SK-N-SH treated with all-trans-retinoic acid at 6 μM for 48 hours (cell line): ENCODE measurements around the gene TMEM203.

Experiments used
- ATAC-seq: fragments of 200-7000 bp; cut with Tn5 transposase; 3 replicates; pipeline ENCODE4 v1.9.1; 2020; ENCODE audit warnings: mild to moderate bottlenecking, moderate library complexity
- ARNTL ChIP-seq: fragments of 450-650 bp; formaldehyde crosslinking; IDR thresholded peaks from 2 replicates; pipeline ENCODE4 v1.5.0; 2020; ENCODE audit warnings: low read depth, mild to moderate bottlenecking, moderate library complexity, borderline replicate concordance
- BACH2 ChIP-seq: fragments of 250-450 bp; sonication (Bioruptor Pico); IDR thresholded peaks from 2 replicates; pipeline ENCODE4 v1.9.0; 2021; ENCODE audit warnings: mild to moderate bottlenecking, borderline replicate concordance
- CSDC2 ChIP-seq: fragments of 250-450 bp; sonication (Bioruptor Pico); IDR thresholded peaks from 2 replicates; pipeline ENCODE4 v1.5.0; 2020; ENCODE audit warnings: mild to moderate bottlenecking, moderate library complexity
- ESRRG ChIP-seq: fragments of 250-450 bp; sonication (Bioruptor Pico); IDR thresholded peaks from 2 replicates; pipeline ENCODE4 v1.6.1; 2021; ENCODE audit warnings: mild to moderate bottlenecking
- GLIS3 ChIP-seq: fragments of 250-450 bp; sonication (Bioruptor Pico); IDR thresholded peaks from 2 replicates; pipeline ENCODE4 v1.5.0; 2020; ENCODE audit warnings: mild to moderate bottlenecking, moderate library complexity
- ISL1 ChIP-seq: fragments of 250-450 bp; sonication (Bioruptor Pico); IDR thresholded peaks from 2 replicates; pipeline ENCODE4 v2.1.2; 2022; ENCODE audit warnings: mild to moderate bottlenecking, moderate library complexity
- OSR1 ChIP-seq: fragments of 250-450 bp; sonication (Bioruptor Pico); IDR thresholded peaks from 2 replicates; pipeline ENCODE4 v1.8.0; 2022; ENCODE audit warnings: moderate library complexity, mild to moderate bottlenecking, inconsistent platforms
- PPARA ChIP-seq: fragments of 250-450 bp; sonication (Bioruptor Pico); IDR thresholded peaks from 2 replicates; pipeline ENCODE4 v1.5.0; 2020; ENCODE audit warnings: mild to moderate bottlenecking, borderline replicate concordance
- RARB ChIP-seq: fragments of 250-450 bp; sonication (Bioruptor Pico); IDR thresholded peaks from 2 replicates; pipeline ENCODE4 v1.8.0; 2021; ENCODE audit warnings: mild to moderate bottlenecking, moderate library complexity
- SNAI2 ChIP-seq: fragments of 250-450 bp; sonication (Bioruptor Pico); IDR thresholded peaks from 2 replicates; pipeline ENCODE4 v1.5.0; 2020; ENCODE audit warnings: mild to moderate bottlenecking, moderate library complexity
- TCF4 ChIP-seq: fragments of 250-450 bp; sonication (Bioruptor Pico); IDR thresholded peaks from 2 replicates; pipeline ENCODE4 v1.8.0; 2021; ENCODE audit warnings: mild to moderate bottlenecking, moderate library complexity, borderline replicate concordance
- TOX ChIP-seq: fragments of 250-450 bp; sonication (Bioruptor Pico); IDR thresholded peaks from 2 replicates; pipeline ENCODE4 v1.8.0; 2021; ENCODE audit warnings: mild to moderate bottlenecking, moderate library complexity, borderline replicate concordance
- ZC3H10 ChIP-seq: fragments of 250-450 bp; sonication (Bioruptor Pico); IDR thresholded peaks from 2 replicates; pipeline ENCODE4 v1.5.1; 2021; ENCODE audit warnings: mild to moderate bottlenecking, moderate library complexity
- ZFP3 ChIP-seq: fragments of 250-450 bp; sonication (Bioruptor Pico); IDR thresholded peaks from 2 replicates; pipeline ENCODE4 v1.5.0; 2020; ENCODE audit warnings: mild to moderate bottlenecking, moderate library complexity
- ZFP30 ChIP-seq: fragments of 450-650 bp; formaldehyde crosslinking; IDR thresholded peaks from 2 replicates; pipeline ENCODE4 v1.5.0; 2022; ENCODE audit warnings: mild to moderate bottlenecking, moderate library complexity
- ZNF565 ChIP-seq: fragments of 450-650 bp; formaldehyde crosslinking; conservative IDR thresholded peaks from 2 replicates; pipeline ENCODE4 v1.5.0; 2020; ENCODE audit warnings: low read depth, mild to moderate bottlenecking, moderate library complexity
- ZNF70 ChIP-seq: fragments of 450-650 bp; formaldehyde crosslinking; IDR thresholded peaks from 2 replicates; pipeline ENCODE4 v1.5.0; 2020; ENCODE audit warnings: mild to moderate bottlenecking, moderate library complexity
- TF ChIP-seq, protein P1 (sequence below): fragments of 250-450 bp; sonication (Bioruptor Pico); IDR thresholded peaks from 2 replicates; pipeline ENCODE4 v1.8.0; 2020; ENCODE audit warnings: mild to moderate bottlenecking, moderate library complexity, borderline replicate concordance
- TF ChIP-seq, protein P2 (sequence below): fragments of 250-450 bp; sonication (Bioruptor Pico); IDR thresholded peaks from 2 replicates; pipeline ENCODE4 v1.8.0; 2021; ENCODE audit warnings: low read depth, mild to moderate bottlenecking, moderate library complexity, borderline replicate concordance
- TF ChIP-seq, protein P3 (sequence below): fragments of 250-450 bp; sonication (Bioruptor Pico); IDR thresholded peaks from 2 replicates; pipeline ENCODE4 v1.5.0; 2020; ENCODE audit warnings: mild to moderate bottlenecking, moderate library complexity
- TF ChIP-seq, protein P4 (sequence below): fragments of 250-450 bp; sonication (Bioruptor Pico); IDR thresholded peaks from 2 replicates; pipeline ENCODE4 v1.5.1; 2020; ENCODE audit warnings: low read depth, mild to moderate bottlenecking, moderate library complexity

Gene TMEM203

DNA sequence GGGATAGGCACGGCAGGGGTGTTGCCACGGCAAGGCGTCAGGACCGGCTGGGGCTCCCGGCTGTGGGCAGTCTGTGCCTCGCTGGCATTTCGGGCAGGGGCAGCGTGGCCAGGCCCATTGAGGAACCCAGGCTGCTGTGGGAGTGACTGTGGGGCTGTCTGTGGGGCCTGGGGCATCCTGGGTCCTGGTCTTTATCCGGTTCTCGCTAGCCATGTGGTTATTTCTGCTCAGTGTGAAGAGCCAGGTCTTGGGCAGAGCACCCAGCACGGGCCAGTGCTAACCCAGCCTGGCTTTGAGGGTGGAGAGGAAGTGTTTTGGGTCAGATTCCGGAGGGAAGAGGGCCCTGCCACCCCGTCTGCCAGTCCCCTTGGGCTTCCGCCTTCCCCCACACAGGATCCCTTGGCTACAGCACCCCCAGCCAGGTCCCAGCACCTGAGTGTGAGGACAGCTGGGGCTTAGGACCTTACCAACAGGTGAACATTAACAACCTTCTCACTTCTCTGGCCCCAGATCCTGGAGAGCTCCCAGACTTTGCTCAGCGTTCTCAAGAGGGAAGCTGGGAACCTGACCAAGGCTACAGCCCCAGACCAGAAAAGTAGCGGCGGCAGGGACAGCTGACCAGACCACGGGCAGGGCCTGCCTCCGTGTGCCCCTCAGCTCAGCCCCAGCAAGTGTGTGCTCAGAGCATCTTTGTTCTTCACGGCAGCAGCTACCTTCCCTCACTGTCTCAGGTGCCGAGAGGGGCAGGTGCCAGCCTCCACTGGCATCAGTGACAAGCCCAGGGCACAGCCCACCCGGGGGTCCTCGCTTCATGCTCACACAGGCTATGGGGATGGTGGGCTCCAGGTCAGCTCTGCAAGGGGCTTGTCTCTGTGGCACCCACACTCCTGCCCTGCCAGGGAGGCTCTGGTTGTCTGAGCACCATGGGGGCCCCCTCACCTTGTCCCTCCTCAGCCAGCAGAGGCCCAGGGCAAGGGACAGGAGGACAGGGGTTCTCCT lies 15.9 kb downstream of the TMEM203 start:
- no peak; the same call in 2 of the 3 replicates for ATAC-seq
- TF ChIP-seq, protein P1, sequence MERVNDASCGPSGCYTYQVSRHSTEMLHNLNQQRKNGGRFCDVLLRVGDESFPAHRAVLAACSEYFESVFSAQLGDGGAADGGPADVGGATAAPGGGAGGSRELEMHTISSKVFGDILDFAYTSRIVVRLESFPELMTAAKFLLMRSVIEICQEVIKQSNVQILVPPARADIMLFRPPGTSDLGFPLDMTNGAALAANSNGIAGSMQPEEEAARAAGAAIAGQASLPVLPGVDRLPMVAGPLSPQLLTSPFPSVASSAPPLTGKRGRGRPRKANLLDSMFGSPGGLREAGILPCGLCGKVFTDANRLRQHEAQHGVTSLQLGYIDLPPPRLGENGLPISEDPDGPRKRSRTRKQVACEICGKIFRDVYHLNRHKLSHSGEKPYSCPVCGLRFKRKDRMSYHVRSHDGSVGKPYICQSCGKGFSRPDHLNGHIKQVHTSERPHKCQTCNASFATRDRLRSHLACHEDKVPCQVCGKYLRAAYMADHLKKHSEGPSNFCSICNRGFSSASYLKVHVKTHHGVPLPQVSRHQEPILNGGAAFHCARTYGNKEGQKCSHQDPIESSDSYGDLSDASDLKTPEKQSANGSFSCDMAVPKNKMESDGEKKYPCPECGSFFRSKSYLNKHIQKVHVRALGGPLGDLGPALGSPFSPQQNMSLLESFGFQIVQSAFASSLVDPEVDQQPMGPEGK: no peak
- TF ChIP-seq, protein P2, sequence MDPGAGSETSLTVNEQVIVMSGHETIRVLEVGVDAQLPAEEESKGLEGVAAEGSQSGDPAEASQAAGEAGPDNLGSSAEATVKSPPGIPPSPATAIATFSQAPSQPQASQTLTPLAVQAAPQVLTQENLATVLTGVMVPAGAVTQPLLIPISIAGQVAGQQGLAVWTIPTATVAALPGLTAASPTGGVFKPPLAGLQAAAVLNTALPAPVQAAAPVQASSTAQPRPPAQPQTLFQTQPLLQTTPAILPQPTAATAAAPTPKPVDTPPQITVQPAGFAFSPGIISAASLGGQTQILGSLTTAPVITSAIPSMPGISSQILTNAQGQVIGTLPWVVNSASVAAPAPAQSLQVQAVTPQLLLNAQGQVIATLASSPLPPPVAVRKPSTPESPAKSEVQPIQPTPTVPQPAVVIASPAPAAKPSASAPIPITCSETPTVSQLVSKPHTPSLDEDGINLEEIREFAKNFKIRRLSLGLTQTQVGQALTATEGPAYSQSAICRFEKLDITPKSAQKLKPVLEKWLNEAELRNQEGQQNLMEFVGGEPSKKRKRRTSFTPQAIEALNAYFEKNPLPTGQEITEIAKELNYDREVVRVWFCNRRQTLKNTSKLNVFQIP (CRISPR knock-in tag): no peak
- TF ChIP-seq ARNTL (CRISPR knock-in tag): no peak
- TF ChIP-seq ZNF565 (CRISPR knock-in tag): no peak
- no peak for TF ChIP-seq OSR1 (CRISPR knock-in tag)
- TF ChIP-seq CSDC2: no peak
- no peak for TF ChIP-seq RARB (CRISPR knock-in tag)
- no peak for TF ChIP-seq ZFP30 (CRISPR knock-in tag)
- no peak for TF ChIP-seq SNAI2
- TF ChIP-seq GLIS3 (CRISPR knock-in tag): no peak
- no peak for TF ChIP-seq TCF4
- no peak for TF ChIP-seq ZFP3 (CRISPR knock-in tag)
- TF ChIP-seq PPARA (CRISPR knock-in tag): no peak
- no peak for TF ChIP-seq ZC3H10 (CRISPR knock-in tag)

DNA sequence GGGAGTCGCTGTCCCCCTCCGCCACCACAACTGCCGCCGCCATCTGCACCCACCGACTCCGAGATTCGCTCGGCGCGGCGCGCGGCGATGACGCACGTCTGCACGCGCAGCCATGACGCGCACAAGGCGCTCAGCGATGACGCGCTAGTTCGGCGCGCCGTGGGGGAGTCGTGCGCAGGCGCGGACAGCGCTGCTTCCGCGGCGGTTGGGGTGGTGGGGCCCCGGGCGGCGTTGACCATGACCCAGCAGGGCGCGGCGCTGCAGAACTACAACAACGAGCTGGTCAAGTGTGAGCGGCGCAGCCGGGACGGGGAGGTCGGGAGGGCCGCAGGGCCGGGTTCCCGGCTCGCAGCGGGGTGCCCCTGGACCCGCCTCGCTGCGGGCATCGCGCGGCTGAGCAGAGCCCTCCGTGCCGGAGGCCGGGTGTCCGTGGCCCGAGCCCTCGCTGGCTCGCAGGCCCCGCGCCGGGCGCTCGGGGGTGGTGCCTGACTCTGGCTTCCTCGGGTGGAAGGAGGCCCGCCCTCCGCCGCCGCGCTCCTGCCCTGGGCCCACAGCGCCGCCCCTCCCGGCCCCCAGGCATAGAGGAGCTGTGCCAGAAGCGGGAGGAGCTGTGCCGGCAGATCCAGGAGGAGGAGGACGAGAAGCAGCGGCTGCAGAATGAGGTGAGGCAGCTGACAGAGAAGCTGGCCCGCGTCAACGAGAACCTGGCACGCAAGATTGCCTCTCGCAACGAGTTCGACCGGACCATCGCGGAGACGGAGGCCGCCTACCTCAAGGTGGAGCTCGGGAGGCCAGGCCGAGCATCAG lies 16.8 kb downstream of the TMEM203 start, which contains the start of the genes ANAPC2 and SSNA1:
Gene ANAPC2, minus strand, starts transcription at position 71 of the 807 bp plus-strand sequence. Its CDS starts 28 bp downstream, at position 43.
Gene SSNA1, plus strand, starts transcription at position 187 of the 807 bp plus-strand sequence. Its CDS starts 51 bp downstream, at position 238.
- peak; percentile 86 for ATAC-seq
- TF ChIP-seq ZNF565 (CRISPR knock-in tag): no peak
- no peak for TF ChIP-seq PPARA (CRISPR knock-in tag)
- TF ChIP-seq TOX: no peak
- no peak for TF ChIP-seq SNAI2
- TF ChIP-seq TCF4: no peak
- peak; percentile 66 for TF ChIP-seq ZNF70 (CRISPR knock-in tag)
- no peak for TF ChIP-seq ZFP30 (CRISPR knock-in tag)
- TF ChIP-seq, all 23 proteins: peak for 1

DNA sequence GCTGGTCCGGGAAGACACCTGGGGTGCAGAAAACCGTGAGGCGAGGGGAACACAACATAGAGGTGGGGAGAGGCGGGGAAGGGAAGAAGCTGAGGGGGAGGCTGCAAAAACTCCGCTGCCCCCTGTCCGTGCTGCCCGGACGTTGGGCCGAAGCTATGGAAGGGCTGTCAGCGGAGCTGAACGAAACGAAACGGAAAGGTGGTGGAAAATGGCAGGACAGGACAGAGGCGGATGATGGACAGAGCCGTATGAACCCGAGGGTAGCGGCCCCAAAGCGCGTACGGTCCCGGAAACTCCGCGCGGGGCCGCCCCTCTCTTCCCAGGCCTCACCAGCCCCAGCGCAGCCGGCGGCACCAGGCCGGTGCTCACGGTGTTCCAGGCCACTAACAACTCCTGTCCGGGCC lies 17.4 kb downstream of the TMEM203 start:
- TF ChIP-seq TCF4 (no peak), ISL1 (CRISPR knock-in tag) (no peak), BACH2 (no peak), GLIS3 (CRISPR knock-in tag) (no peak)
- TF ChIP-seq, all 23 proteins: peak for 0
- peak; percentile 13 for ATAC-seq

DNA sequence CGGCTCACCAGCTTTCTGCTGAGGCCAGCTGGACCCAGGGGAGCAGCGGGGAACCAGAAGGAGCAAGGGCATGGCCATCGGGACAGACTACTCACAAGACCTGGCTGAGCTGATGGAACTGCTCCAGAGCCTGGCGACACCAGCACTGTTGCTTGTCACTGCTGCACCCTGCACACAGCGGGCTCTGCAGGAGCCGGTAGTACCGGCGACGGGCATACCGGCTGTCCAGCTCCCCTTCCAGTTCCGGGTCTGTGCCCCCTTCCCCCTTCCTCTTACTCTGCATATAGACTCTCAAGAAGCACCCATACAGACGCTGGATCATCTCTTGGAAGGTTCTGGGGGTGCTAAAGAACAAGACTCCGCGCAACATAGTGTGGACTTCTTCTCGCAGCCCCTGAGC lies 18.1 kb downstream of the TMEM203 start:
- no peak for ATAC-seq
- TF ChIP-seq, protein P2 (CRISPR knock-in tag): no peak
- no peak for TF ChIP-seq RARB (CRISPR knock-in tag)
- no peak for TF ChIP-seq ISL1 (CRISPR knock-in tag)
- TF ChIP-seq, protein P3, sequence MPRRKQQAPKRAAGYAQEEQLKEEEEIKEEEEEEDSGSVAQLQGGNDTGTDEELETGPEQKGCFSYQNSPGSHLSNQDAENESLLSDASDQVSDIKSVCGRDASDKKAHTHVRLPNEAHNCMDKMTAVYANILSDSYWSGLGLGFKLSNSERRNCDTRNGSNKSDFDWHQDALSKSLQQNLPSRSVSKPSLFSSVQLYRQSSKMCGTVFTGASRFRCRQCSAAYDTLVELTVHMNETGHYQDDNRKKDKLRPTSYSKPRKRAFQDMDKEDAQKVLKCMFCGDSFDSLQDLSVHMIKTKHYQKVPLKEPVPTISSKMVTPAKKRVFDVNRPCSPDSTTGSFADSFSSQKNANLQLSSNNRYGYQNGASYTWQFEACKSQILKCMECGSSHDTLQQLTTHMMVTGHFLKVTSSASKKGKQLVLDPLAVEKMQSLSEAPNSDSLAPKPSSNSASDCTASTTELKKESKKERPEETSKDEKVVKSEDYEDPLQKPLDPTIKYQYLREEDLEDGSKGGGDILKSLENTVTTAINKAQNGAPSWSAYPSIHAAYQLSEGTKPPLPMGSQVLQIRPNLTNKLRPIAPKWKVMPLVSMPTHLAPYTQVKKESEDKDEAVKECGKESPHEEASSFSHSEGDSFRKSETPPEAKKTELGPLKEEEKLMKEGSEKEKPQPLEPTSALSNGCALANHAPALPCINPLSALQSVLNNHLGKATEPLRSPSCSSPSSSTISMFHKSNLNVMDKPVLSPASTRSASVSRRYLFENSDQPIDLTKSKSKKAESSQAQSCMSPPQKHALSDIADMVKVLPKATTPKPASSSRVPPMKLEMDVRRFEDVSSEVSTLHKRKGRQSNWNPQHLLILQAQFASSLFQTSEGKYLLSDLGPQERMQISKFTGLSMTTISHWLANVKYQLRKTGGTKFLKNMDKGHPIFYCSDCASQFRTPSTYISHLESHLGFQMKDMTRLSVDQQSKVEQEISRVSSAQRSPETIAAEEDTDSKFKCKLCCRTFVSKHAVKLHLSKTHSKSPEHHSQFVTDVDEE (CRISPR knock-in tag): no peak
- no peak for TF ChIP-seq GLIS3 (CRISPR knock-in tag)
- TF ChIP-seq, protein P1: no peak
- TF ChIP-seq ARNTL (CRISPR knock-in tag): no peak
- TF ChIP-seq, protein P4, sequence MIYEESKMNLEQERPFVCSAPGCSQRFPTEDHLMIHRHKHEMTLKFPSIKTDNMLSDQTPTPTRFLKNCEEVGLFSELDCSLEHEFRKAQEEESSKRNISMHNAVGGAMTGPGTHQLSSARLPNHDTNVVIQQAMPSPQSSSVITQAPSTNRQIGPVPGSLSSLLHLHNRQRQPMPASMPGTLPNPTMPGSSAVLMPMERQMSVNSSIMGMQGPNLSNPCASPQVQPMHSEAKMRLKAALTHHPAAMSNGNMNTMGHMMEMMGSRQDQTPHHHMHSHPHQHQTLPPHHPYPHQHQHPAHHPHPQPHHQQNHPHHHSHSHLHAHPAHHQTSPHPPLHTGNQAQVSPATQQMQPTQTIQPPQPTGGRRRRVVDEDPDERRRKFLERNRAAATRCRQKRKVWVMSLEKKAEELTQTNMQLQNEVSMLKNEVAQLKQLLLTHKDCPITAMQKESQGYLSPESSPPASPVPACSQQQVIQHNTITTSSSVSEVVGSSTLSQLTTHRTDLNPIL (CRISPR knock-in tag): no peak
- no peak for TF ChIP-seq ESRRG (CRISPR knock-in tag)
- TF ChIP-seq ZNF70 (CRISPR knock-in tag): no peak
